GM12874 (cell line): ENCODE results near the gene FPR2.

Experiments used
- CTCF ChIP-seq: IDR thresholded peaks from 2 replicates; pipeline ENCODE4 v1.5.1; 2011; ENCODE audit warnings: low read depth, mild to moderate bottlenecking, control low read depth, low read length, moderate library complexity; ENCODE audit not compliant: insufficient read depth

Gene FPR2

DNA sequence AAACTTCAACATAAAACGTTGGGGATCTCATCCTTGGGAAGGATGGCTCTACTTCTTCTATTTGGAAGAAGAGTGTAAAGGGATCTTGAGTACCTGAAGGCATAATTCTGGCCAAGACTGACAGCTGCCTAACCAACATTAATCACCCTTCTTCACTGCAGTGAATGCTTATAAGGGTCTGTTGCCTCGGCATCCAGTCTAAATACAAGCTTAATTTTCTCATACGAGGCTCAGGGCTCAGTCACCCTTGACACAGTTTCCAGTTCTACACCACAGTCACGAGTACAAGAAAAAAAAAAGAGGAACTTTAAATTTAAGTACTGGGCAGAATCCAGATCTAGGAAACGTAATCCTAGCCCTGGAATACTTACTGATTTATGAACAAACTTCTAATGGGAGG, 43.0 kb downstream of the FPR2 start:
- TF ChIP-seq CTCF = no peak

- TF ChIP-seq CTCF = no peak
These were observed 46.2 kb downstream of the FPR2 start for GRCh38 chr19:51807111-51807701.

GRCh38 chr19:51807925-51808324, 46.9 kb downstream of the FPR2 start:
- TF ChIP-seq CTCF = no peak

- TF ChIP-seq CTCF = no peak
These were observed 47.5 kb downstream of the FPR2 start for GRCh38 chr19:51808333-51808986.

DNA sequence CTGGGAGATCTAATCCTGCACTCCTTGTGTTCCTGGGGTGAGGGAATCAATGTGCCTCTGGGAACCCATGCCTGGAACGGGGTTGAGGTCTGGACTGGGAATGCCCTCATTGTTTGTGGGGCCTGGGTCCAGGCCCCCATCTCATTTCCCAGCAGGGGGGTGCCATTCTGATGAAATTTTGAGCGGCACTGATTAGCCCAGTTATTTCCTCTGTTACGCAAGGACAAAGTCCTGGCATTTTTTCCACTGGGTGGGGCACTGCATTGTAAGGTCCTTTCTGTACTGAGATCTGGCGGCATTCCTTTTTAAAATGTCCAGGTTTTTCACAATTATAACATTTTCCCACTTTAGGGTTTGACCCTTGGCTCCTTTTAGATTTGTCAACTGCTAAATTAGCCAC, 48.8 kb downstream of the FPR2 start:
- TF ChIP-seq CTCF = no peak

- TF ChIP-seq CTCF = no peak
These were observed 49.2 kb downstream of the FPR2 start for GRCh38 chr19:51810223-51810622.

GRCh38 chr19:51811344-51811743, 50.4 kb downstream of the FPR2 start:
- TF ChIP-seq CTCF = no peak

DNA sequence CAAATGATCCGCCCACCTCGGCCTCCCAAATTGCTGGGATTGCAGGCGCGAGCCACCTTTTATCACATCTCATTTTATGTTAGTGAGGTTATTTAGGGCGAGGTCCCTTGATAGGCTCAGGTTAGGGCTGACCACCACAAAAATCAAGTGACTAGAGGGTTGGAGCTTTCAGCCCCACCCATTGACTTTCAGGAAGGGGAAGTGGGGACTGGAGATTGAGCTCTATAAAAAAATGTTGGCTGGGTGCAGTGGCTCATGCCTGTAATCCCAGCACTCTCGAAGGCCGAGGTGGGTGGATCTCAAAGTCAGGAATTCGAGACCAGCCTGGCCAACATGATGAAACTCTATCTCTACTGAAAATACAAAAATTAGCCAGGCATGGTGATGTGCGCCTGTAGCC, 54.1 kb downstream of the FPR2 start:
- TF ChIP-seq CTCF = no peak
